UCSD-AML1 (cell line): Measurements from ENCODE around the gene ADCY9.
"Not testable (repeated sequence)": the region's sequence is repeated elsewhere in the genome, so short reads cannot be mapped to it uniquely, and the experiment has no call there.

Experiments
- DNase-seq: peaks from one replicate; lab custom pipeline; 2025; ENCODE audit not compliant: unreplicated experiment; lab: John Stamatoyannopoulos, UW

ADCY9 gene

DNA sequence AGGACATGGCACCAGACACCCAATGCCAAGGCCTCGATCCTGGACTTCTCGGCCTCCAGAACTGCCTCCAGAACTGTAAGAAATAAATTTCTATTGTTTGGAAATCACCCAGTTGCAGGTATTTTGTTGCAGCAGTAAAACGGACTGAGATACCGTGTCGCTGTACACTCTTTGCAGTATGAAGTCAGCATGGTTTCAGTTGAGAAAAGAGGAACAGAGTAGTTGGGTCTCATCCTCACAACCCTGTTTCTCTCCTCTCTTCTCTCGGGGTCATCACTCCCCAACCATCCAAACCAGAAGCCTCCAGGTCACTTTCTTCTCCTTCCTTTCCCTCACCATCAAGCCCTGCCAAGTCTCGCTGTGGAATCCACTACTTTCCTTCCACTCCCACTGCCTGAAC is 77.8 kb downstream of the ADCY9 start:
- DNase-seq, result no peak

DNA sequence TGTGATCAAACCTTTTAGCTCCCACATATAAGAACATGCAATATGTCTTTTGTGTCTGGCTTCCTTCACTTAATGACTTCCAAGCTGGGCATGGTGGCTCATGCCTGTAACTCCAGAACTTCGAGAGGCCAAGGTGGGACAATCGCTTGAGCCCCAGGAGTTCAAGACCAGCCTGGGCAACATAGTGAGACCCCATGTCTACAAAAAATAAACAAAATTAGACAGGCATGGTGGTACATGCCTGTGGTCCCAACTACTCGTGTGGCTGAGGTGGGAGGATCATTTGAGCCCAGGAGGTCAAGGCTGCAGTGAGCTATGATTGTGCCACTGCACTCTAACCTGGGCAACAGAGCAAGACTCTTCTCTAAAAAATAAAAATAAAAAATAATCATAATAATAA is 79.3 kb downstream of the ADCY9 start:
- not testable (repeated sequence) for DNase-seq

DNA sequence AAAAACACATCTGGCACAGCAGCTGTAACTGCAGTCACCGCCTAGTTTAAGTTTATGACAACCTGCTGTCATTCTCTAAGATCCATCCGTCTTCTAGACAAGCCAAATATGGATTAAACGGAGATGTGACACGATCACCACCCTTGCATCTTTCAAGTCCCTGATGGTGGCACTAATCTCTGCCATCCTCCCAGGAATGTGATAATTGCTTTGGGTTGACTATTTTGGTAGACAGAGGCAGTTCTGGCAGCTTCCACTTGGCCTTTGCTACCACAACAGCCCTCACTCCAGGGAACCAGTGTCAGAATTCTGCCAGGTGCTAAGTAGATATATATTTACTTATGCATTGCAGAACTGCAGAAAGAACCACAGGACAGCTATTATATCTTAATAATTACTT is 81.3 kb downstream of the ADCY9 start:
- no peak for DNase-seq

DNA sequence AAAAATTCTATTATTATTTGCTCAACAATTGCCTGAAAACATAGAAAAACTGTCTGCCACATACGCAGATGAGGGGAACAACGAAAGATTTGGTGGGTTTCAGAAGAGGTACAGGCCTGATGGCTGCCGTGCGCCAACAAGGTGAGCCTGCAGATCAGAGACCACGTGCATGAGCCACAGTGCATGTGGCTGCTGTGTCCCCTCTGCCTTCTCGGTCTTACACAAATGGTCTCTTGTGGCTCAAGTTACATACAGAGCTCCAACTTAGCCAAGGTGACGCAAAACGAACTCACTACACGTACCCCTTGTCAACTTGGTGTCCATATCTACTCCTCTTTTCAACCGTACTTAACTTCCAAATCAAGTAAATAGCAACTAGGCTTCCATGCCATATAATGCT is 82.3 kb downstream of the ADCY9 start:
- DNase-seq, result no peak

DNA sequence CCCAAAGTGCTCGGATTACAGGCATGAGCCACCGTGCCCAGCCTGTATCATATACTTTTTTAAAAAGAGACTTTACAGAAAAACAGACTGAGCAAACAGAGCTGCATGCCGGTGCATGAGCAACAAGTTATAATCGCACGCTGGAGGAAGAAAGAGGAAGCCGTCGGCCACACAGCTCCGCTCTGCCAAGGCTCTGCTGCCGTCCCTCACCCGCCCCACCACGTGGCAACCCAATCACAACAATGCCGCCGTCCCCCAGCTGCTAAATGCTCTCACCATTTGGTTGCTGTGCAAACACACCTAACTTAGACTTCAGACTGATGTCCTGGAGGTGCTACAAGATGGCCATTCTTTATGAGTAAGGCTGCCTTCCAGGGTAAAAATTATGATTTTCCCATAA is 83.5 kb downstream of the ADCY9 start:
- peak; percentile 35 for DNase-seq

DNA sequence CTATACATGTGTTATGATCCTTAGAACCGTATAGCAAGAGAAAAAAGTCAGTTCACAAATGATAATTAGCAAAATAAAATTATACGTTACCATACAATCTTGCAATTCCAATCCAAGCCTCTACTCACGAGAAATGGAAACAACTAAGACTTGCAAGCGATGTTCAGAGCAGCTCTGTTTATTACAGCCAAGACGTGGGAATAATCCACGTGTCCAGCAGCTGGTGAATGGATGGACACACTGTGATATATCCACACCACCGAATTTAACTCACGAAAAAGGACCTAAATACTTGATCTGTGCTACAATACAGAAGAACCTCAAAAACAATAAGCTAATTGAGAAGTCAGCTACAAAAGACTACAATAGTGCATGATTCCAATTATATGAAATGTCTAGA is 88.1 kb downstream of the ADCY9 start:
- DNase-seq, result no peak

DNA sequence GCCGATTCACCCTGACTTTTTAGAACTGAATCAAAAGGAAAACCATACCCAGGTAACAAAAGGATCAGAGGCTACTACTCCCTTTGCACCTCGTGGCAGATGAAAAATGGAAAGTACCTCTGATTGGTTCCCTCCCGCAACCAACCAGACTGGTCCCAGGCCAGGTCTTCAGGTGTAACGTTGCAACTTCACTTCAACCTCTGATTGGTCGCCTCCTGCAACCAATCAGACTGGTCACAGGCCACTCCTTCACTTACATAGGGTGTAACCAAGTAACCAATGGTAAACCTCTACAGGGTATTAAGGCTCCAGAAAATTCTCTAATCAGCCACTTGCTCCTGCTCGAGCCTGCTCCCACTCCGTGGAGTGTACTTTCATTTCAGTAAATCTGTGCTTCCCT is 89.4 kb downstream of the ADCY9 start:
- DNase-seq, result no peak

DNA sequence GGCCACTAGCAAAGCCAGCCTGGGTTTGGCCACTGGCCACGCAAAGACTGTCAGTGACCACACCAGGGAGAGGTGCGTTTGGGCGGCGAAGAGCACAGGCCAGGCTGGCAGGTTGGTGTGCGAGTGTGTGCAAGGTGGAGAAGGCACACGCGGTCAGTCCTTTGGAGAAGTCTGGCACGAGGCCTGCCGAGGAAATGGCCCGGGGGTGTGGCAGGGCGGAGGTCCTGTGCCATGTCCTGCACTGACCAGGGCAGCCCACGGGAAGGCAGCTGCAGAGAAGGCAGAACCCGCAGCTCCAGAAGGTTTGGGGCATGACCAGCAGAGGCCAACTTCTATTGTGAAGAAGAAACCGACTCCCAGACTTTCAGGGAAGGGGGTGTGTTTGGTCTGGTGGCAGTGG is 90.8 kb downstream of the ADCY9 start:
- DNase-seq, result no peak

DNA sequence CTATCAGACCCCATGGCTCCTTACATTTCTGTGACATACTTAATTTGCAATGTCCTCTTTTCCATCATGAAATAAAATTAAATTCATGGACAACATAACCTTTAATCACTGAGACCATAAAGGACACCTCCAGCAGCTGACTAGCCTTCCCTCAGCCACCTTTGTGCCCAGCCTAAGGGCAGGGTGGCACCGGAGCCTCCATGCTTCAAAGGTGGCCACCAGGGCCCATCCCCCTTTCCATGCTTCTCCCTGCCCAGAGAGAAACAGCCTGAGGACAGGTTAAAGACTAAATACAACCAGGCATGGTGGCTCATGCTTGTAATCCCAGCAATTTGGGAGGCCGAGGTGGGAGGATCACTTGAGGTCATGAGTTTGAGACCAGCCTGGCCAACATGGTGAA is 94.3 kb downstream of the ADCY9 start:
- DNase-seq, result no peak

DNA sequence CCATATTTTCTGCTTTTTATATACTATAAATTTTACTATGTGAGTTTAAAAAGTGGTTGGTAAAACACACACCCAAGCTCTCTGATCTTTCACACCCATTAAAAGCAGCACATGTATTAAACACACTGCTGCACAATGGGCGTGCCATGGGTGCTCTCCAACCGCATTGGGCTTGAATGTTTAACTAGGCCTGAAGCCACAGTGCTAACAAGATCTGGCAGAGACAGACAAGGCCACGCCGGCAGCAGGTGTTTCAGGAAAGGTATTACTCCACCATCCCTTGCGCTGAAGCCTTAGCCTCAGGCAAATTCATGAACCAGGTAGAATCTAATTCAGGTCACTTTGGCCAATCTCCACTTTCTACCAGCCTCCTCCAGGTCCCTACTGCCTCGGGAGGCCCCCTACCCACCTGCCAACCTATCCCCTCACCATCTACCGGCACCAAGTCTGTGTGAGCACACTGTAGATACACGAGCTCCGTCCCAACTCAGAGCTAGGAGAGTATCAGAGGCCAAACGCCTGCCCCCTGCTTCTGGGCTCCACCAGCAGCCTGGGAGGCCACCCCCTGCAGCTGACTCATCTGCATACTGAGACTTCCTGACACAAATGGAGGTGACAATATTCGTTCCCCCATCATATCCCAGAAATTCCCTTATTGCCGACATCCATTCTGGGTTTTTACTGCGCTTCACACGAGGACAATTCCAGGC is 95.0 kb downstream of the ADCY9 start:
- no peak for DNase-seq

DNA sequence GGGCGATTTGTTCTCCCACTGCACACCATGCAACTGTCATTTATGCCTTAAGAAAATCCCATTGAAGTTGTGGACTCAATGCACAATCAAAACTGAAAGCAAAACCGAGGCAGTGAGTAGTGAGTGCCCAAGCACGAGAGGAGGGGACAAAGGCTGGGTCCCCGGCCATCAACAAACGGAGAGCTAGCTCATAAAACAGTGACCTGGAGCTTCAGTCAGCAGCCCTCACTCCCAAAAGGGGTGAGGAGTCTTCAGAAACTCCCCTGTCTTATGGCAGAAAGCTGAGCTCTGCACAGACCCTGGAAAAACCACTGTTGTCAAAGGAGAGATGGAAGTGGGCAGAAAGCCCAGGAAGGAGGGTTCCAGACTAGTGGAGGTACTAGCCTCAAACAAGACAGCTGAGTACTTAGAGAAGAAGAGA is 96.9 kb downstream of the ADCY9 start:
- DNase-seq, result no peak

DNA sequence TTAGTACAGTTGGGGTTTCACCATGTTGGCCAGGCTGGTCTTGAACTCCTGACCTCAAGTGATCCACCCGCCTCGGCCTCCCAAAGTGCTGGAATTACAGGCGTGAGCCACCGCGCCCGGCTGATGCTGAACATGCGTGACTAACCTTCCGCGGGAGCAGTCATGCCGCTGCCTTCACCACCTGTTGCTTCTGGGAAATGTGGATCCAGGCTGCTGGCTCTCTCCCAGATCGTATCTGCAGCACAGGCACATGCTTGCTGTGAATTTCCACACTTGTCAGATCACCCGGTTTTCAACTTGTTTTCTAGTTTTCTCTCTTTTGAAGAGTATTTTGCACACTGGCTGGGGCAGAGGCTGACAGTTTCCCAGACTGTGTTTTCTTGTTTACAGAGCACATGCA is 97.9 kb downstream of the ADCY9 start:
- no peak for DNase-seq

DNA sequence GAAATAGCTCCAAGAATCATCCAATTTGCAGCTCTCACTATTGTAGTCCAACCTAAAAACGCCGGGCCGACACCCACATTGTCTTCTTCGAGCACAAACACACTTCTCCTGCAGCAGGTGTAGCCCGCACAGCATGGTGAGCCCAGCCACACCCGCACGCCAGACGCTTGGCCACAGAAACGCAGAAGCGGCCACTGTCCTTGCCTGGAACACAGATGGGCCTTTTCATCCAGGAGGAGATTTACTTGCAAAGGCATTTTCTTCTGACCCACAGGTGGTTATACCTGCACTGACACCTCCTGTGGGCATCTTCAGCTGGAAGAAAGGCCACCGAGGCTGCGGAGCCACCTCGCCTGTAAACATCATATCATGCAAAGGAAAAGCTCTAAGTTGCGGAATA is 98.4 kb downstream of the ADCY9 start:
- no peak for DNase-seq

DNA sequence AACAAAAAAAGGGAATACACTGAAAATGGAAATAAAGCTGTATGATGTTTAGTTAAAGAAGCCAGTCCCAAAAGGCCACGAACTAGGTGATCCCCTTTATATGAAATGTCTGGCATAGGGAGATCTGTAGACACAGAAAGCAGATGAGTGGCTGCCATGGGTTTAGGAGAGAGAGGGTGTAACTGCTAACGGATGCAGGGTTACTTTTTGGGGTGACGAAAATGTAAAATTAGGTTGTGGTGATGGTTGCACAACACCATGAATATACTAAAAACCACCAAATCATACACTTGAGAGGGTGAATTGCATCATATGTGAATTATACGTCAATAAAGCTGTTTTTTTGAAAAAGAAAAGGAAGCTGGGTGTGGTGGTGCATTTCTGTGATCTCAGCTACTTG is 99.6 kb downstream of the ADCY9 start:
- DNase-seq, result no peak

DNA sequence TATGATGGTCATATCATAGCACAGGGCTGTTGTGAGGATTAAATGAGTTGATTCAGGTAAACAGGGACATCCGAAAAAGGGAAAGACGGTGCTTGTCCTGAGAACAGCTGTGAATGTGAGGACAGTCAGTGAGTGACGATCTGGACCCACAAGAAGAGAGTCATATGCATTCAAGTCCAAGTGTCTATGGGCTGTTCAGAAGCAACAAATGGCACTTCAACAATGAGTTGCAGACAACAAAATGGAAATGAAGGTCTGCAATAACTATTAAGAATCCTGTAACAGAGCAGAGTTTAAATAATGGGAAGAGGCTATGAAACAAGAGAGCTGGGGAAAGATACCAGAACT is 100.3 kb downstream of the ADCY9 start:
- no peak for DNase-seq

DNA sequence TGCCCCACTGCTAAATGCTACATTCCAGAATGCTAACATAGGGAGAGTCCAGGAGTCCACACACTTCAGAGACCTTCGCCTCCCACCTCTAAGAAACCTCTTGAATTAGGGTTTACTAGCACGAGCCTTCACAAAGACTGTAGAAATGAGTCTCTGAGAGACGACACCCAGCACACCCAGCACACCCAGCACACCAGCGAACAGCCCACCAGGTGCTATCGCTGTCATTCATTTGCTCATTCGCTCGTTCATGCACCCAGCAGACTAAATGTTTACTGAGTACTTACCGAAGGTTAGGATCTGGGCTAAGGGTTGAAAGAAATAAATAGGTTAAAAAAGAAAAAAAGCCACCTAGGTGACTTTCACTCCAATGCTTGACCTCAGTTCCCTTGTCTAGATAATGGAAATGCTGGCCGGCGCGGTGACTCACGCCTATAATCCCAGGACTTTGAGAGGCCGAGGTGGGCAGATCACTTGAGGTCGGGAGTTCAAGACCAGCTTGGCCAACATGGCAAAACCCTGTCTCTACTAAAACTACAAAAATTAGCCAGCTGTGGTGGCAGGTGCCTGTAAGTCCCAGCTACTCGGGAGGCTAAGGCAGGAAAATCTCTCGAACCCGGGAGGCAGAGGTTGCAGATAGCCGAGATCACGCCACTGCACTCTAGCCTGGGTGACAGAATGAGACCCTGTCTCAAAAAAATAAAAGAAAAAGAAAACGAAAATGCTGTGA is 100.8 kb downstream of the ADCY9 start:
- no peak for DNase-seq

DNA sequence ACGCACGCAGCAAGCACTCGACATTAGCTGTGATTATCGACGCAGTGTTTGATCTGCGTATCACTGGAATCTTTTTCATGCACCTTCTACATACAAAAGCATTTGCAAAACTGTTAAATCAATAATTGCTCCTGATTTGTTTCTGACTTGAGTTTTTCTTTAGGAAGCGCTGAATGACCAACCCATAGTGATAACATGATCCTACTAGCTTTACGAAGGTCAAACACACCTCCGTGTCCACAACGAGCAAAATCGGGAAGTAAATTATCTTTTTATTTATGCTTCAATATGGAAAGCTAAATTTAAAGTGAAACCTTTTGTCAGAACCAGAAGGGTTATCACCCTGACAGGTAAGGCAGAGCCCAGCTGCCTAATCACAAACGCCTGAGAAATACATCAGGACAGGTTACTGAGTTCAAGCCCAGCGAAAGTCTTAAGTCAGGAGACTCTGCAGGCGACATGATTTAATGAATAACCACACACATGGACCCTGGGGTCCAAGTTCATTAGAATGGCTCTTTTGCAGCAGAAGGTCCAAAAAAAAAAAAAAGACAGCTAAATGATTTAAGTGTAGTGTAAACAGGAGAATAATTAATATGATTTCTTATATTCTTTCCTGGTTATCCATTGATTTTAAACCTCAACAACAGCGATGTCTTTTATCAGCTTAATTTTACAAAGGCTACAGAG is 104.2 kb downstream of the ADCY9 start:
- no peak for DNase-seq

DNA sequence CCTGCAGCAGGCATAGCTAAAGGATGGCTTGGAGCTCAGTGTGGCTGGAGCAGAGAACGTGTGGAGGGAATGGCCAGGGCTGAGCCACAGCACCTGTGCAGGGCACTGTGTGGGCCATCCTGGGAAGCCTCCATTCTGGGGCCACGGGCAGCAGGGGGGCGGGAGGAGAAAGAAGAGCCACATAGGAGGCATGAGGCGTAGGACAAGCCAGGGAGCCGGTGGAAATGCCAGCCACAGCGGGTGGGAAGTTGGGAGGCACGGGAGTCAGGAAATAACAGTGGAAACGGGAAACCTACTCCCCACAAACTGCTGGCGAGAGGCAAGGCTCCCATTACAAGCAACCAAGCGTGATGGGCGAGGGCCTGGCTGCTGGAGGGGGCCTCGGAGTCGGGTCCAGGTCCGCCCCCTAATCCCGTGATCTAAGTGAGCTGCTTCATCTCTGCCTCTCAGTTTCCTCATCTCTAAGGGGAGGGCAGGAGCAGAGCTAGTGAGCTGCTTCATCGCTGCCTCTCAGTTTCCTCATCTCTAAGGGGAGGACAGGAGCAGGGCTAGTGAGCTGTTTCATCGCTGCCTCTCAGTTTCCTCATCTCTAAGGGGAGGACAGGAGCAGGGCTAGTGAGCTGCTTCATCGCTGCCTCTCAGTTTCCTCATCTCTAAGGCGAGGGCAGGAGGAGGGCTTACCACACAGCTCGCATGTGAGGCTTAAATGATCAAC is 104.9 kb downstream of the ADCY9 start:
- DNase-seq, result no peak

DNA sequence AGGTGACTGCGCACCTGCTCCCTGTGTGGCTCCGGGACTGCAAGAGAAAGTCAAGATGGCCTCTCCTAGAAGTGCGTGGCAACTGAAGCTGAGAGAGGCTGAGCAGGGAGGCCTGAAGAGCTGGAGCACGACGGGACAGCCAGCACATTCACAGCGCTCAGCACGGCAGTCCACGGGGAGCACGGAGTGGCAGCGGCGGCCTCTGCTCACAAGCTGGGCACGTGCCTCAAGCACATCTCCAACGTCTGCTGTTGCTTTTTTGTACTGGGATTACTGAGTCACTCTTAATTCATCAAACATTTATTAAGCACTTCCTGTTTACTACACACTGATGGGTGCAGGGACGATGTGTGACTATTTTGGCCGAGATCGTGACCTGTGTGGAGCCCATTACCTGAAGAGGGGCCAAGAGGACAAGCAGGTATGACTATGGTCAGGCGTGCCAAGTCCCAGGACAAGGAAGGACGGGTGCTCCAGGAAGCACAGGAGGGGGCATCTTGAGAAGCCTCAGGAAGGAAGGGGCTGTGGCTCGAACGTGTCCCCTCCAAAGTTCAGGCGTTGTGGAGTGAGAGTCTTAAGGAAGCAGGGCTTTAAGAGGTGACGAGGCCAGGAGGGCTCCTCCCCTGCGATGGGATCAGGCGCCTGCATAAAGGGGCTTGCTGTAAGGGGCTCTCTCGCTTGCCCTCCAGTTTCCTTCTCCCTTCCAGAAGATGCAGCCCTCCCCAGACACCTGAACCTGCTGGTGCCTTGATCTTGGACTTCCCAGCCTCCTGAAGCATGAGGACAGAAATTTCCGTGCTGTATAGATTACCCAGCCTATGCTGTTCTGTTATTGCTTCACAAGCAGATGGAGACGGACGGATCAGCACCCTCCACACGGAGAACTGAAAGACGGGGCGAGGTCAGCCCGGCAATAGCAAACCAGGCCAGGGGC is 105.8 kb downstream of the ADCY9 start:
- DNase-seq, result no peak

DNA sequence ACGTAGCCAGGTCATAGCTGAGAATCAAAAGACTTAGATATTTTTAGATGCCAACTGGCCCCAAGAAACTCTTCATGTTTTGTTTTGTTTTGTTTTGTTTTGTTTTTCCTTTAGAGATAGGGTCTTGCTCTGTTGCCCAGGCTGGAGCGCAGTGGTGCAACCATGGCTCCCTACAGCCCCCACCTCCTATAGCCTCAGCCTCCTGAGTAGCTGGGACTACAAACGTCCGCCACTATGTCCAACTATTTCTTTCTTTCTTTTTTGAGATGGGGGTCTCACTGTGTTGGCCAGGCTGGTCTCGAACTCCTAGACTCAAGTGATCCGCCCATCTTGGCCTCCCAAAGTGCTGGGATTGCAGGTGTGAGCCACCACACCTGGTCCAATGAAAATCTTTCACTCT is 107.1 kb downstream of the ADCY9 start:
- DNase-seq, result no peak

DNA sequence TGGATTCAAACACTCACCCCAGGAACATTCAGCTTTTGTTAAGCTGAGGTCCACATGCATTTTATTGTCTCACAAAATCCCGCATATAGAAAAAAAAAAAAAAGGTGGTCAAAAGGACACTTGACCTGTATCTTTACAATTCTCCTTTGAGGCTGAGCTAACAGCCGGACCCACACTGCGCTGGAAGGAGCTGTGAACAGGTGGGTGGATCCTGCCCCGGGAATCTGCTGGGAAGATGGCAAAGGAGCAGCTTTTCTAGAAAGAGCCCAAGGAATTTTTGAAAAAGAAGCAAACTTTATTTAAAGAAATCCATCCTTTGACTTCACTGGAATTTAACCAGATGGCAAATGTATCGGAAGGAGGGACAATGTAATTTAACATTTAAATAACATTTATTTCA is 108.1 kb downstream of the ADCY9 start:
- DNase-seq, result no peak
